Activated CD8-positive, alpha-beta memory T cell treated with anti-CD3 and anti-CD28 coated beads, Interleukin-2, amount 50 U/mL, for 48 hours (primary cell): Measurements from ENCODE around the gene CCDC201.
"Not testable (repeated sequence)": the region's sequence is repeated elsewhere in the genome, so short reads cannot be mapped to it uniquely, and the experiment has no call there.

Experiments used
- DNase-seq: peaks from one replicate; pipeline ENCODE4 v3.0.0-alpha.2; 2020

CCDC201 gene

GRCh38 chr7:45813771-45814170 is 59.1 kb downstream of the CCDC201 start:
- DNase-seq: not testable (repeated sequence)

DNA sequence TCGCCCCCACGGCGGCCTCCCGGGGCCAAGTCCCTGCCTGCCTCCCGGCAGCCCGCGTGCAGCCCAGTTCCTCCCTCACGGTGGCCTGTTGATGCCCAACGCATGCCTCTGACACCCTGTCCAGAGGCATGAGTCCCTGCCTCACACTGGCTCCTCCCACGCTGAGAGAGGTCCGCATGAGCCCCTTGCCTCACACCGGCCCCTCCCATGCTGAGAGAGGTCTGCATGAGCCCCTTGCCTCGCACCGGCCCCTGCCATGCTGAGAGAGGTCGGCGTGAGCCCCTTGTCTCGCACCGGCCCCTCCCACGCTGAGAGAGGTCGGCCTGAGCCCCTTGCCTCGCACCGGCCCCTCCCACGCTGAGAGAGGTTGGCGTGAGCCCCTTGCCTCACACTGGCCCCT is 59.9 kb downstream of the CCDC201 start:
- no peak for DNase-seq

DNA sequence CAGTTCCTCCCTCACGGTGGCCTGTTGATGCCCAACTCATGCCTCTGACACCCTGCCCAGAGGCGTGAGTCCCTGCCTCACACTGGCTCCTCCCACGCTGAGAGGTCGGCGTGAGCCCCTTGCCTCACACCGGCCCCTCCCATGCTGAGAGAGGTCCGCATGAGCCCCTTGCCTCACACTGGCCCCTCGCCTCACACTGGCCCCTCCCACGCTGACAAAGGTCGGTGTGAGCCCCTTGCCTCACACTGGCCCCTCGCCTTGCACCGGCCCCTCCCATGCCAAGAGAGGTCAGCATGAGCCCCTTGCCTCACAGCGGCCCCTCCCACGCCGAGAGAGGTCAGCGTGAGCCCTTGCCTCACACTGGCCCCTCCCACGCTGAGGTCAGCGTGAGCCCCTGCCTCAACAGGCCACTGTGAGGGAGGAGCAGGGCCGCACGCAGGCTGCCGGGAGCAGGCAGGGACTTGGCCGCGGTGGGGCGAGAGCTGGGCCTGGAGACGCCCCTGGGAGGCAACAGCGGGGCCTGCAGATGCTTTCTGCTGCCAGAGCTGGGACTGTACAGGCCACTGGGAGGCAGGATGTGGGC is 61.1 kb downstream of the CCDC201 start:
- not testable (repeated sequence) for DNase-seq

DNA sequence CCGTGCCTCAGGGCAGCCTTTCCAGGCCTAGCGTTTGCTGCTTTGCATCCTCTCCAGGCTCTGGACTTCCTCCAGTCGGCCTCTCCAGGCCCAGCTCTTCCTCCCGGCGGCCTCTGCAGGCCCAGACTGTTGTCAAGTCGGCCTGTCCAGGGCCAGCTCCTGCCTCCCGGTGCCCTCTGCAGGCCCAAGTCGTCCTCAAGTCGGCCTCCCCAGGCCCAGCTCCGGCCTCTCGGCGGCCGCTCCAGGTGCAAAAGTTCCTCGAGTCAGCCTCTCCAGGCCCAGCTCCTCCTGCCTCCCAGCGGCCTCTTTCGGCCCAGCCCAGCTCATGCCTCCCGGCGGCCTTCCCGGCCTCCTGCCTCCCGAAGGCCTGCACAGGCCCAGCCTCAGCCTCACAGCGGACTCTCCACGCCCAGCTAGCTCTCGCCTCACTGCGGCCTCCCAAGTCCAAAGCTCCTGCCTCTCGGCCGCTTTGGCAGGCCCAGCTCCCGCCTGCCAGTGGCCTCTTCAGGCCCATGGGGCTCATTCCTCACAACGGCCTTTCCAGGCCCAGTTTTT is 62.4 kb downstream of the CCDC201 start:
- not testable (repeated sequence) for DNase-seq
